ENCODE measurements around the gene TEX30.

Gene TEX30

GRCh38 chr13:102771298-102772041 is 2.1 kb downstream of the TEX30 start:
- DNase-seq (ENCODE audit: low read depth), result no peak
- TF ChIP-seq CTCF (IDR thresholded peaks at IDR 0.05; ENCODE audit: control insufficient read depth, extremely low read depth, insufficient read depth), result no peak
- H3K4me3 ChIP-seq (ENCODE audit: low read depth, low read length), result no peak overlapping the region

DNA sequence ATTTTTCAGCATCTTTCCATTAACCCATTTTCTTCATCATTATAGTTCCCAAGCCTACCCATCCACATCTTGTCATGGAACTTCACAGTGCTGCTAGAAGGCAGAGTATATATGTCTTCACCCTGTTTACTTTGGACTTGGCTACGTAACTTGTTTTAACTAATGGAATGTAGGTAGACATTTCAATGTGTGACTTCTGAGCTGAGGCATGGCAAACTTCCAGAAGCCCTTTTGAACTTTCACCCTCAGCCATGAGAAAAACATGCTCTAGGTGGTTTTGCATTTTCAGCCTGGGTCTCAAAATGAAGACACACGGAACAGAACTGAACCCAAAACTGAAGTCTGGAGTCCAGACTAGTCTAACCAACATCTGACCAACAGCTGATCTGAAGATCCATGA is 3.2 kb downstream of the TEX30 start:
- TF ChIP-seq CTCF (IDR thresholded peaks at IDR 0.05; ENCODE audit: control insufficient read depth, extremely low read depth, insufficient read depth), result no peak
- H3K4me3 ChIP-seq (ENCODE audit: low read depth, low read length), result no peak overlapping the region

DNA sequence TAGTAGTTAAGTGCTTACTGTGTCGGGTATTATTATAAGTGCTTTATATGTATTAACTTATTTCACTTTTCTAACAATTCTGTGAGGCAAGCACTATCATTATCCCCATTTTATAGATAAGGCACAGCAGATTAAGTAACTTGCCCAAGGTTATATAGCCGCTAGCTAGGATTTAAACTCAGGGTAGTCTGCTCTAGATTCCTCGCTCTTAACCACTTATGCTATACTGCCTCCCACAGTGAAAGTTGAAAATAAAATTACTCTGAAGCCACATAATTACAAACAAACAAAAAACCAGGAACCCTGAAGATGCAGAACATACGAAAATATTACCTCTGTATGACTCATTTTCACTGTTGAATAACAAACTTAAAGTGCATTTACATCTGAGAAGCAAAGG is 3.9 kb downstream of the TEX30 start:
- no peak for DNase-seq (ENCODE audit: low read depth)
- no peak overlapping the region for H3K4me3 ChIP-seq (ENCODE audit: low read depth, low read length)
- no peak for TF ChIP-seq CTCF (IDR thresholded peaks at IDR 0.05; ENCODE audit: control insufficient read depth, extremely low read depth, insufficient read depth)

More for the DNA sequence above, 3.2 kb downstream of the TEX30 start:
- DNase-seq (ENCODE audit: low read depth), result no peak

DNA sequence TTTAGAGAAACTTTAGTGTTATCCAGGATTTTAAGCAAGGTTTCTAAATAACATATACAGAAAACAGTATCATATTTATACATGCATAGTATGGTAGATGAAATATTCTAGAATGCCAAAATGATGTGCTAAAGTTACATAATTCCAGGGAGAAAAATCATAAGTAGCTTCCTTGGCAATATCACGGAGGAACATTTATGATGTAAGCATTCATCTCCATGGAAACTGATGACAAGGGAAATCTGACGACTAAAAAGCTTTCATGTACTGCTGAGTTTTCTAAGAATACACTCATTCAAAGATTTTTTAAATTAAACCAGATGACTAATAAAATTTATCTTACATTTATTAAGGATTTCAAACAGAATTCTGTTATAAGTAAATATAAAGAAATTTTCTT is 4.7 kb downstream of the TEX30 start:
- DNase-seq (ENCODE audit: low read depth), result no peak
- TF ChIP-seq CTCF (IDR thresholded peaks at IDR 0.05; ENCODE audit: control insufficient read depth, extremely low read depth, insufficient read depth), result no peak
- H3K4me3 ChIP-seq (ENCODE audit: low read depth, low read length), result no peak overlapping the region

DNA sequence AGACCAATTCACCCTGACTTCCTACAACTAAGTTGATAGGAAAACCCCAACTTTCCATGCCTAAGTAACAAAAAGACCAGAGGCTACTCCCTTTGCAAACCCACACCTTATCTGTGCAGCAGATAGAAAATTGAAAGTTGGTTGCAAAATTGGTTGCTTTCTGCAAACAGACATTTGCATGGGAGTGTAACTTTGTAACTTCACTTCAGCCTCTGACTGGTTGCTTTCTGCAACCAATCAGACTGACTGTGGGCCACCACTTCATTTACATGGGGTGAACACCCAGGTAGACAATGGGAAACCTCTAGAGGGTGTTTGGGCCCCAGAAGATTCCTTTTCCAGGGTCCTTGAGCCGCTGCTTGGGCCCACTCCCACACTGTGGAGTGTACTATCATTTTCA is 9.8 kb downstream of the TEX30 start:
- TF ChIP-seq CTCF (IDR thresholded peaks at IDR 0.05; ENCODE audit: control insufficient read depth, extremely low read depth, insufficient read depth), result no peak
- DNase-seq (ENCODE audit: low read depth), result no peak
- H3K4me3 ChIP-seq (ENCODE audit: low read depth, low read length), result no peak overlapping the region

- H3K4me3 ChIP-seq (ENCODE audit: low read depth, low read length), result no peak overlapping the region
- no peak for TF ChIP-seq CTCF (IDR thresholded peaks at IDR 0.05; ENCODE audit: control insufficient read depth, extremely low read depth, insufficient read depth)
- no peak for DNase-seq (ENCODE audit: low read depth)
Observed at GRCh38 chr13:102761071-102761470, 12.5 kb downstream of the TEX30 start.

DNA sequence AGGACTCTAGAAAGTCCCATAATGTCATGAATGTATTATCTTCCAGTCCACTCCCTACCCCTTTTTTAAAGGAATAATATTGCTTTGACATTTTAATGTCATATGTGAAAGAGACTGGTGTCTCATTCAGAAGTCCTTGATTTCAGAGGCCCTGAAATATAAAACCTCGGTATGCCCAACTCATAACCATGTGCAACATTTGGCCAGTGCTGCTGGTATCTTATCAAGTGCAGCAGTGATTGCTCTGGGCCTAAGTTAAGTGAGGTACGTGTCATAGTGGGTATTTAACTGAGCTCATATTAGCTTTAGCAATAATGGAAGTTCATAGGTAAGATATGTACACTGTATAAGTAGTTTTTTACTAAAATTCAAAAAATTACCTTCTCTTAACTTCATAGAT is 14.7 kb downstream of the TEX30 start:
- DNase-seq (ENCODE audit: low read depth), result no peak
- TF ChIP-seq CTCF (IDR thresholded peaks at IDR 0.05; ENCODE audit: control insufficient read depth, extremely low read depth, insufficient read depth), result no peak
- no peak overlapping the region for H3K4me3 ChIP-seq (ENCODE audit: low read depth, low read length)

All from LNCaP clone FGC (cell line).